ENCODE measurements around the gene SSX2IP.

Gene SSX2IP

DNA sequence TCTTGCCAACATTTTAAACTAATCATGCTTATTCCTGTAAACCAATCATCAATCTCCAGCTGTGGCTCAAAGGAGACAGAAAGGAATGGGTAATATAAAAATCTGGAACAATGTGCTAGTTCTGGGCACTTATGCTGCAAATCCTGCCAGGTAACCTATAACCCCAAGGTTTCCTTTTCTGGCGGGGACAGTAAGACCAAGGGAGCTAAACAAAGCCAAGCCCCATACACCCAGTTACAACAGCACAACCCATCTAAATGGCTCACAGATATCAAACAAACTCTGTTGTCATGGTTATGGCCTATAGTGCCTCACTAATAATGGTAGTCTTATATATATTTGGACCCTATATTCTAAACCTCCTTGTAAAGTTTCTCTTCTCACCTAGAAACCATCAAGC lies 79.2 kb downstream of the SSX2IP start:
- TF ChIP-seq, protein P1, sequence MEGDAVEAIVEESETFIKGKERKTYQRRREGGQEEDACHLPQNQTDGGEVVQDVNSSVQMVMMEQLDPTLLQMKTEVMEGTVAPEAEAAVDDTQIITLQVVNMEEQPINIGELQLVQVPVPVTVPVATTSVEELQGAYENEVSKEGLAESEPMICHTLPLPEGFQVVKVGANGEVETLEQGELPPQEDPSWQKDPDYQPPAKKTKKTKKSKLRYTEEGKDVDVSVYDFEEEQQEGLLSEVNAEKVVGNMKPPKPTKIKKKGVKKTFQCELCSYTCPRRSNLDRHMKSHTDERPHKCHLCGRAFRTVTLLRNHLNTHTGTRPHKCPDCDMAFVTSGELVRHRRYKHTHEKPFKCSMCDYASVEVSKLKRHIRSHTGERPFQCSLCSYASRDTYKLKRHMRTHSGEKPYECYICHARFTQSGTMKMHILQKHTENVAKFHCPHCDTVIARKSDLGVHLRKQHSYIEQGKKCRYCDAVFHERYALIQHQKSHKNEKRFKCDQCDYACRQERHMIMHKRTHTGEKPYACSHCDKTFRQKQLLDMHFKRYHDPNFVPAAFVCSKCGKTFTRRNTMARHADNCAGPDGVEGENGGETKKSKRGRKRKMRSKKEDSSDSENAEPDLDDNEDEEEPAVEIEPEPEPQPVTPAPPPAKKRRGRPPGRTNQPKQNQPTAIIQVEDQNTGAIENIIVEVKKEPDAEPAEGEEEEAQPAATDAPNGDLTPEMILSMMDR (IDR thresholded peaks at IDR 0.05; ENCODE audit: insufficient read depth, low read length, poor library complexity, severe bottlenecking), result no peak
- Histone ChIP-seq H3K36me3 (ENCODE audit: control insufficient read depth, insufficient read depth, low read length) (no peaks in the 10 kb centered on the region), H3K27me3 (replicated peaks; ENCODE audit: control insufficient read depth, insufficient read depth, low read length) (no peaks in the 10 kb centered on the region), H3K4me3 (replicated peaks; ENCODE audit: low read depth, low read length) (no peak overlapping the region)
- no peak for DNase-seq (ENCODE audit: extremely low read depth, insufficient read length)

DNA sequence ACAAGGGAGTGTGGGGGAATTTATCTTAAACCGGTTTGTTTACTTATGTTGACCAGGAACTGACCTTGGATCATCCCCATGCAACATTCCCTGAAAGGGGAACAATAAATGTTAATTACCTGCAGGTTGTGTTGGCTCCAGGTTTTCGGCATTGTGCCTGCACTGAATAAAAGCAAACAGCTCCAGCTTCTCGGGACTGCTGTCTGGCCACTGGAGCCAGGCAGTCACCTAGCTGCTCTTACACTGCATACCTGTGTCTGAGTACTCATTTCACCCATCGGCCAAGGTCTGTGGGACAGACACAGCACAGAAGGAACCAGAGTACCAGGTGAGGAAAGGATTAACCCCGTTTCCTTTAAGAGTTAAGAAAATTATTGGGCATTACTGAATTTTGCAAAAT lies 83.3 kb downstream of the SSX2IP start:
- DNase-seq (ENCODE audit: extremely low read depth, insufficient read length), result no peak
- H3K4me3 ChIP-seq (replicated peaks; ENCODE audit: low read depth, low read length), result no peak overlapping the region
- TF ChIP-seq, protein P1 (IDR thresholded peaks at IDR 0.05; ENCODE audit: insufficient read depth, low read length, poor library complexity, severe bottlenecking), result no peak
- H3K36me3 ChIP-seq (ENCODE audit: control insufficient read depth, insufficient read depth, low read length), result no peaks in the 10 kb centered on the region
- H3K27me3 ChIP-seq (replicated peaks; ENCODE audit: control insufficient read depth, insufficient read depth, low read length), result no peaks in the 10 kb centered on the region

DNA sequence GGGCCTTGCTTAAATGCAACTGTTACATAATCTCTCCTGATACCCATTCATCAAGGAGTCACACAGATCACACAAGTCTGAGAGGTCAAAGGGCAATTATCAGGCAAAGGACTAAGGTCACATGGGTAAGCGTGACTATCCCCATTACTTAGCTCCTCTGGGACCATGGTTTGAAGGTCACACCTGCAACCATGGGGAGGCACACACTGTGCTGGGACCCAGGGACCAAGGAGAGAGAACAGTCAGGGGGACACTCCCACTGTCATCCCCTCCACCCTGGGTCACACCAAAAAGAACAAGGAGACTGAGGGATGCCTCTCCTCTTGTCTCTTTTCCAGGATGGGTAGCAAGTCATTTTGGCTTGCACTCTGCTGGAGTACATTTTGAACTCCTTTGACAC lies 85.1 kb downstream of the SSX2IP start:
- no peak overlapping the region for H3K4me3 ChIP-seq (replicated peaks; ENCODE audit: low read depth, low read length)
- no peaks in the 10 kb centered on the region for H3K27me3 ChIP-seq (replicated peaks; ENCODE audit: control insufficient read depth, insufficient read depth, low read length)
- no peak for DNase-seq (ENCODE audit: extremely low read depth, insufficient read length)
- no peaks in the 10 kb centered on the region for H3K36me3 ChIP-seq (ENCODE audit: control insufficient read depth, insufficient read depth, low read length)
- TF ChIP-seq, protein P1 (IDR thresholded peaks at IDR 0.05; ENCODE audit: insufficient read depth, low read length, poor library complexity, severe bottlenecking), result no peak

DNA sequence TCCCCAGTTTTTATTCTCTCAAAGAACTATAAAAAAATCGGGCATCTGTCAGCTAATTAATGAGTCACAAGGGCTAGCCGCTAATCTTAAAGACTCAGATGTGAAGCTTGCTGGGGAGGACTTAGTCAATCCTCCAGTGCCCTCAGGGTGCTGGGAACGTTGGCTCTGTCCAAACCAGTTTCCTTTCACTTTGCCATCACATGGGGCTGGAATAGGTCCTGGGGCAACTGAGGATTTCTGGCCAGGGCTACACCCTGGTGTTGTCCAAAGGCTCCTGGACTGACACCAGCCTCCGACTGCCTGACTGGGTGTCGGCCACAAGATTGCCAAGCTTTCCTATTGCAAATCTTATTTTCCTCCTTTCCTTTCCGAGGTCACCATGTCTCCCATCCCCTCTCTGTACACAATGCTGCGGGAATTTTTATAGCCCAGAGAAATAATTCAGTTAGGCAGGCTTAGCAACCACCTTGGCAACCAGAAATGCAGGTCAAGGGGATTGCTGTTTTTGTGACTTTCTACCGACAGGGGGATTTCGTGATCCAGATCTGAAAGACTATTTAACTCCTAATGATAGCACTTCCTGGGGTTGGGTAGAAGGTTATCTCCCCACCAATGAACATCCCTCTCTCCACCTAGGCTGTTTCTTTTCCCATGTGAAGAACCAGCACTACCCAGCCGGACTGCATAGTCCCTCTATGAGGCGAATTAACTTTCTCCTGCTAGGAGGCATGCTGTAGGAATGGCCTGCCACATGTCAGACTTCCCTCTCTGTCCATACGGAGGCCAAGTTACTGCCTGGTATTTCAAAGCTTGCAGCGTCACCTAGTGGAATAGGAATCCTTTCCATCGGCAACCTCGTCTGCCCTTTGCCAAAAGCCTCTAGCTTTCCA lies 86.1 kb downstream of the SSX2IP start:
- no peak overlapping the region for H3K4me3 ChIP-seq (replicated peaks; ENCODE audit: low read depth, low read length)
- TF ChIP-seq, protein P1 (IDR thresholded peaks at IDR 0.05; ENCODE audit: insufficient read depth, low read length, poor library complexity, severe bottlenecking), result no peak
- DNase-seq (ENCODE audit: extremely low read depth, insufficient read length), result no peak

DNA sequence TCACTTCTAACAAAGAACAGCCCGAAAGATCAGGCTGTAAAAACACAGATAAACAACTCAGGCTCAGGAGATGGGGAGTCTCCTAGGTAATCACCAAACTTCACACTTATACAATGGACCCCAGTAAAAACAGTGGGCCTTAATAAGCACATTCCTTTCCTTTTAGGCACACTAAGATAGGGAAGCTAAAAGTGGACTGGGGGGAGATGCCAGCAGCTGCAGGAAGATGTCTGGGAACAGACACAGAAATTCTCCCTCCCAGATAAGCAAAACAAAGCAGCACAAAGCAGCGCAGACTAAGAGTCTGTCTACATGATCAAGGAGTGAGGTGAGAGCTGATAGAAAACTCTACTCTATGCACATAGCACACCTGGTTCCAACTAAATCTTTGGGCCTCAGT lies 87.0 kb downstream of the SSX2IP start:
- Histone ChIP-seq H3K27me3 (replicated peaks; ENCODE audit: control insufficient read depth, insufficient read depth, low read length) (no peaks in the 10 kb centered on the region), H3K4me3 (replicated peaks; ENCODE audit: low read depth, low read length) (no peak overlapping the region), H3K36me3 (ENCODE audit: control insufficient read depth, insufficient read depth, low read length) (no peaks in the 10 kb centered on the region)
- TF ChIP-seq, protein P1 (IDR thresholded peaks at IDR 0.05; ENCODE audit: insufficient read depth, low read length, poor library complexity, severe bottlenecking), result no peak
- DNase-seq (ENCODE audit: extremely low read depth, insufficient read length), result no peak

More for the DNA sequence above, 86.1 kb downstream of the SSX2IP start:
- Histone ChIP-seq H3K36me3 (ENCODE audit: control insufficient read depth, insufficient read depth, low read length) (no peaks in the 10 kb centered on the region), H3K27me3 (replicated peaks; ENCODE audit: control insufficient read depth, insufficient read depth, low read length) (no peaks in the 10 kb centered on the region)
